GM12878 (cell line): ENCODE results near the gene SERPINB8. TPM values are rescaled to one million over a fixed set of nuclear protein-coding genes. Genes with fewer than 3 reads are reported as not detected.

Experiments
- ATAC-seq: fragments of 200-7000 bp; cut with Tn5 transposase; 3 replicates; pipeline ENCODE4 v1.9.1; 2020; ENCODE audit warnings: mild to moderate bottlenecking, moderate library complexity
- BruUV-seq: library from RNA; stranded (reverse); fragments of 400-500 nt; replicated peaks from 2 replicates; lab custom pipeline; 2021; lab: Mats Ljungman, UMichigan
- CTCF ChIA-PET: fragments of 300-600 bp; sonication (Branson Sonifier 250); formaldehyde crosslinking; extraction: SDS; loops from one replicate; lab custom pipeline; 2021; ENCODE audit warnings: inconsistent platforms; lab: Yijun Ruan, JAX
- POLR2A ChIA-PET: fragments of 350-600 bp; formaldehyde crosslinking; extraction: SDS; loops from one replicate; lab custom pipeline; 2021; ENCODE audit warnings: inconsistent platforms; lab: Charles Lee
- RAD21 ChIA-PET: fragments of 300-600 bp; sonication (Branson Sonifier 250); formaldehyde crosslinking; loops from one replicate; lab custom pipeline; 2023; ENCODE audit warnings: antibody characterized with exemption; ENCODE audit not compliant: unreplicated experiment; lab: Charles Lee
- SMC1A ChIA-PET: fragments of 300-600 bp; sonication (Branson Sonifier 250); formaldehyde crosslinking; loops from one replicate; lab custom pipeline; 2023; ENCODE audit not compliant: unreplicated experiment, uncharacterized antibody; lab: Charles Lee
- DNase-seq: peaks from one replicate; pipeline ENCODE4 v3.0.0-alpha.2; 2011; ENCODE audit warnings: low read depth, low spot score
- FAIRE-seq: peaks from 3 replicates; lab custom pipeline; 2011; peaks lifted over from hg19 to GRCh38; lab: Jason Lieb, UNC
- H2AFZ ChIP-seq: 2 replicates; pipeline ENCODE4 v1.6.0; 2011; ENCODE audit warnings: low read depth, low read length, control low read depth; ENCODE audit not compliant: control insufficient read depth
- H3K27ac ChIP-seq: 2 replicates; pipeline ENCODE4 v1.5.1; 2011; ENCODE audit warnings: control low read depth; ENCODE audit not compliant: control insufficient read depth, insufficient read depth
- H3K27me3 ChIP-seq, 2 experiments: replicated peaks in 1 of 2; 2 replicates each; pipeline versions ENCODE4 v1.6.0 to v1.6.1; 2011; ENCODE audit warnings: low read length in 1 of 2; ENCODE audit not compliant: control insufficient read depth in 2 of 2, insufficient read depth in 2 of 2
- H3K36me3 ChIP-seq, 2 experiments: 2 replicates each; pipeline ENCODE4 v1.5.1; 2011; ENCODE audit warnings: low read length in 1 of 2; ENCODE audit not compliant: control insufficient read depth in 2 of 2, insufficient read depth in 2 of 2
- H3K4me1 ChIP-seq: 2 replicates; pipeline ENCODE4 v1.6.1; 2011; ENCODE audit warnings: mild to moderate bottlenecking, low read length, moderate library complexity, mixed read lengths; ENCODE audit not compliant: control insufficient read depth, insufficient read depth
- H3K4me2 ChIP-seq: 2 replicates; pipeline ENCODE4 v1.6.0; 2011; ENCODE audit warnings: control low read depth; ENCODE audit not compliant: control insufficient read depth, insufficient read depth
- H3K4me3 ChIP-seq: fragments of 200-600 bp; sonication (generic); 2 replicates; pipeline ENCODE4 v1.5.1; 2016
- H3K79me2 ChIP-seq: 2 replicates; pipeline ENCODE4 v1.6.0; 2011; ENCODE audit warnings: low read length; ENCODE audit not compliant: control insufficient read depth, insufficient read depth
- H3K9ac ChIP-seq: 2 replicates; pipeline ENCODE4 v1.8.0; 2011; ENCODE audit warnings: low read length, control low read depth, mixed read lengths; ENCODE audit not compliant: control insufficient read depth, insufficient read depth
- H3K9me3 ChIP-seq: replicated peaks from 3 replicates; pipeline ENCODE4 v1.5.1; 2011; ENCODE audit warnings: mild to moderate bottlenecking, low read length; ENCODE audit not compliant: control insufficient read depth, insufficient read depth
- H4K20me1 ChIP-seq: 2 replicates; pipeline ENCODE4 v1.6.0; 2011; ENCODE audit not compliant: control insufficient read depth, insufficient read depth
- CBX5 ChIP-seq: sonication (generic); IDR thresholded peaks from 2 replicates; pipeline ENCODE4 v1.6.1; 2016; ENCODE audit warnings: low read depth, moderate library complexity, mild to moderate bottlenecking, inconsistent platforms
- FOS ChIP-seq: IDR thresholded peaks from 3 replicates; pipeline ENCODE4 v1.6.1; 2011; ENCODE audit warnings: borderline replicate concordance; ENCODE audit not compliant: insufficient read length; ENCODE audit errors: extremely low read depth
- KDM1A ChIP-seq: fragments of 200-600 bp; sonication (generic); IDR thresholded peaks from 2 replicates; pipeline ENCODE4 v1.6.1; 2016; ENCODE audit warnings: borderline replicate concordance
- MEF2B ChIP-seq: fragments of 450-650 bp; IDR thresholded peaks from 2 replicates; pipeline ENCODE4 v1.6.1; 2018; ENCODE audit warnings: mild to moderate bottlenecking, moderate library complexity; ENCODE audit not compliant: partially characterized antibody, poor library complexity, severe bottlenecking
- SP1 ChIP-seq: IDR thresholded peaks from one replicate; pipeline ENCODE4 v1.6.1; 2011; ENCODE audit warnings: low read depth, low read length
- WGBS: methylation state at CpG from one replicate; pipeline ENCODE4 v1.1.6; 2016; ENCODE audit warnings: low lambda C conversion rate; ENCODE audit not compliant: insufficient replicate concordance, insufficient coverage; ENCODE audit errors: missing lambda C conversion rate; 5-methylcytosine and 5-hydroxymethylcytosine counted together
- in situ Hi-C: fragments of 300-500 bp; cut with MboI; formaldehyde crosslinking; loops from 9 replicates; pipeline ENCODE4 v1.14.3; 2018; ENCODE audit warnings: mixed read lengths
- intact Hi-C: fragments of 100-400 bp; cut with micrococcal nuclease; formaldehyde crosslinking; loops from one replicate; pipeline ENCODE4 v1.14.2; 2022; ENCODE audit not compliant: unreplicated experiment
- polyA plus RNA-seq, 11 experiments: library from polyadenylated mRNA; depleted of rRNA in 4 of 11; unstranded in 6 of 11; stranded (reverse) in 5 of 11; fragments of >200 nt; fragmentation: Nextera tagmentation in 4 of 11; fragmentation: Illumina TruSeq in 1 of 11; extraction: Ambion mirVana in 4 of 11; extraction: Trizol in 1 of 11; gene quantifications; 1 replicate in 1 of 11; 2 replicates in 10 of 11; pipeline versions ENCODE4 v1.2.1 to v1.2.3, GENCODE V29; 2011 to 2016; ENCODE audit warnings: inconsistent platforms in 2 of 11, missing spikeins in 2 of 11, low read depth in 1 of 11
- total RNA-seq, 4 experiments: library from RNA; depleted of rRNA in 3 of 4; stranded (reverse); fragments of >200 nt in 3 of 4; fragmentation: Illumina TruSeq in 1 of 4; extraction: Trizol in 1 of 4; gene quantifications; 2 replicates each; pipeline versions ENCODE4 v1.2.1 to v1.2.3, GENCODE V29; 2013 to 2021
- TF ChIP-seq, protein P1 (sequence below), 3 experiments: IDR thresholded peaks in 2 of 3; conservative IDR thresholded peaks in 1 of 3; 2 replicates each; pipeline ENCODE4 v1.5.1; 2011; ENCODE audit warnings: low read depth in 3 of 3, low read length in 3 of 3, mild to moderate bottlenecking in 3 of 3, control low read depth in 2 of 3, moderate library complexity in 2 of 3, inconsistent platforms in 1 of 3, mixed read lengths in 1 of 3; ENCODE audit not compliant: control insufficient read depth in 2 of 3, insufficient read depth in 1 of 3; ENCODE audit errors: extremely low read depth in 1 of 3
- TF ChIP-seq, protein P2 (sequence below): fragments of 450-650 bp; IDR thresholded peaks from 2 replicates; pipeline ENCODE4 v1.6.1; 2016; ENCODE audit warnings: mild to moderate bottlenecking, moderate library complexity, borderline replicate concordance
- TF ChIP-seq, protein P3 (sequence below): fragments of 450-650 bp; IDR thresholded peaks from 2 replicates; pipeline ENCODE4 v1.6.1; 2014; ENCODE audit warnings: mild to moderate bottlenecking
- TF ChIP-seq, protein P4 (sequence below): fragments of 150-350 bp; IDR thresholded peaks from 2 replicates; pipeline ENCODE4 v1.6.1; 2016; ENCODE audit warnings: low read depth, low read length

SERPINB8 gene
- total and polyA plus RNA-seq, 10 of the 15 experiments (the other 5 are each of a cell fraction or from before 2014, with no cell fraction given) = 8.1 to 31.5 (median 16.7) TPM

DNA sequence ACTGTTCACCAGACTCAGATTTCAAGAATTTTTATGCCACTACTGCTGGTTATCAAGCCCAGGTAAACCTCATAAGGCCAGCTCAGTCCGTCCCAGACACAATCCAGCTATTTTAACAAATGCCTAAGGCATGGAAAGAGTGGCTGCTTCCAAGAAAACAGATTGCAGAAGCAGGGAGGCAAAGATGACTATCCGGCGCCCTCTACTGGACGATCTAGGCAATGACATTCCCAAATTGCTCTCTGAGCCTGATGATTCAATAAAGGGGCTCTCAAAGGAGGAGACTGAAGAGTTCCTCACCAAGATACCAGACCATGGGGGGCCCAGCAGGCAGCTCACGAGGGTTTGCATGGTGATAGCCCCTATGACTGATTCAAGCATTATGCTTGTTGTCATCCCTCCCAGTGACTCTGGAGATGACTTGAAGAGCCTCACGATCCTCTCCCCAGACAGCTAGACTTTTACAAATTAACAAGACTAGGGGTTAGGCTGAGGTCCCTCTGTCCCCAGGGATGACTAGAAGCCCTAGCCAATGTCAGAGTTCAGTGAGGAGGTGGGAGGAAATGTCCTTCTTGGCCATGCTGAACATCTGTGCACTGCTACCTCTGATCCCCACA, 25.0 kb downstream of the SERPINB8 start (continued):
- TF ChIP-seq, protein P1, sequence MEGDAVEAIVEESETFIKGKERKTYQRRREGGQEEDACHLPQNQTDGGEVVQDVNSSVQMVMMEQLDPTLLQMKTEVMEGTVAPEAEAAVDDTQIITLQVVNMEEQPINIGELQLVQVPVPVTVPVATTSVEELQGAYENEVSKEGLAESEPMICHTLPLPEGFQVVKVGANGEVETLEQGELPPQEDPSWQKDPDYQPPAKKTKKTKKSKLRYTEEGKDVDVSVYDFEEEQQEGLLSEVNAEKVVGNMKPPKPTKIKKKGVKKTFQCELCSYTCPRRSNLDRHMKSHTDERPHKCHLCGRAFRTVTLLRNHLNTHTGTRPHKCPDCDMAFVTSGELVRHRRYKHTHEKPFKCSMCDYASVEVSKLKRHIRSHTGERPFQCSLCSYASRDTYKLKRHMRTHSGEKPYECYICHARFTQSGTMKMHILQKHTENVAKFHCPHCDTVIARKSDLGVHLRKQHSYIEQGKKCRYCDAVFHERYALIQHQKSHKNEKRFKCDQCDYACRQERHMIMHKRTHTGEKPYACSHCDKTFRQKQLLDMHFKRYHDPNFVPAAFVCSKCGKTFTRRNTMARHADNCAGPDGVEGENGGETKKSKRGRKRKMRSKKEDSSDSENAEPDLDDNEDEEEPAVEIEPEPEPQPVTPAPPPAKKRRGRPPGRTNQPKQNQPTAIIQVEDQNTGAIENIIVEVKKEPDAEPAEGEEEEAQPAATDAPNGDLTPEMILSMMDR (IDR thresholded peaks at IDR 0.05 in 2 of 3, conservative IDR thresholded peaks at IDR 0.05 in 1 of 3; ENCODE audit: control insufficient read depth in 2 of 3, extremely low read depth in 1 of 3, insufficient read depth in 1 of 3, low read depth in 3 of 3, low read length in 3 of 3) = peak; percentile 59 to 93 (median 89)
- TF ChIP-seq KDM1A = no peak

DNA sequence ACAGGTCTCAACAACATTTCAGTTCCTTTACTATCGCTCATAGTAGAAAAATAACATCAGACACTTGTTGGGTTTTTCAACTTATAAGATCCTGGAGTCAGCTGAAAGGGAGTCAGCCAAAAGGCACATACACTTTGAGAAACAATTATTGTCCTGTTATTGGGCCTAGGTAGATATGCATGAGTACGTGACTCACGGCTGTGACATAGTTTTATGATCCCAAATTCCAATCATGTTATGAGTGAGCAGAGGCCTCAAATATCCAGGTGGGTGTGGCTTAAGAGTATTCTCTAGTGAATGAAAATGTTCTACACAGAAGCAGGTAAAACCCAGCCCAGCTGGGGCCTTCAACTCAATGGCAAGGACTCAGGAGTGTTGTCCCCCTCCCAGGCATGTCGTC, 27.2 kb downstream of the SERPINB8 start:
- no peaks in the 10 kb centered on the region for H3K79me2 ChIP-seq
- H3K27me3 ChIP-seq = no peaks in the 10 kb centered on the region
- no peaks in the 10 kb centered on the region; a peak in 1 of 4 replicates for H3K36me3 ChIP-seq
- H3K4me3 ChIP-seq = no peak overlapping the region
- ChIA-PET CTCF (interaction anchor here (1.0 to 2.3 kb wide), 5 partner anchors 10 to 107 kb away, joined by 3 to 7 read pairs (median 3); no protein-coding TSS in a partner anchor), RAD21 (no interaction called here), POLR2A (no interaction called here), SMC1A (no interaction called here)
- no peak overlapping the region for H3K27ac ChIP-seq
- peaks cover 2% of the 10 kb centered on the region; the same call in 2 of the 3 replicates for H3K9me3 ChIP-seq
- BruUV-seq = no TSS peak
- FAIRE-seq (no peak), DNase-seq (no peak), ATAC-seq (no peak)
- H3K4me2 ChIP-seq = no peak overlapping the region
- in situ Hi-C loops = loop anchor here (25.0 kb wide), 1 partner anchor 485 kb away; no protein-coding TSS in a partner anchor
- no peak overlapping the region for H3K9ac ChIP-seq
- H4K20me1 ChIP-seq = no peaks in the 10 kb centered on the region
- H3K4me1 ChIP-seq = no peaks in the 10 kb centered on the region
- intact Hi-C loops = no loop called here
- WGBS = 26% methylated on average over 4 of the region's 4 CpGs
- no peak overlapping the region for H2AFZ ChIP-seq
- TF ChIP-seq FOS (no peak), MEF2B (no peak), SP1 (no peak), CBX5 (no peak)
- TF ChIP-seq, protein P2, sequence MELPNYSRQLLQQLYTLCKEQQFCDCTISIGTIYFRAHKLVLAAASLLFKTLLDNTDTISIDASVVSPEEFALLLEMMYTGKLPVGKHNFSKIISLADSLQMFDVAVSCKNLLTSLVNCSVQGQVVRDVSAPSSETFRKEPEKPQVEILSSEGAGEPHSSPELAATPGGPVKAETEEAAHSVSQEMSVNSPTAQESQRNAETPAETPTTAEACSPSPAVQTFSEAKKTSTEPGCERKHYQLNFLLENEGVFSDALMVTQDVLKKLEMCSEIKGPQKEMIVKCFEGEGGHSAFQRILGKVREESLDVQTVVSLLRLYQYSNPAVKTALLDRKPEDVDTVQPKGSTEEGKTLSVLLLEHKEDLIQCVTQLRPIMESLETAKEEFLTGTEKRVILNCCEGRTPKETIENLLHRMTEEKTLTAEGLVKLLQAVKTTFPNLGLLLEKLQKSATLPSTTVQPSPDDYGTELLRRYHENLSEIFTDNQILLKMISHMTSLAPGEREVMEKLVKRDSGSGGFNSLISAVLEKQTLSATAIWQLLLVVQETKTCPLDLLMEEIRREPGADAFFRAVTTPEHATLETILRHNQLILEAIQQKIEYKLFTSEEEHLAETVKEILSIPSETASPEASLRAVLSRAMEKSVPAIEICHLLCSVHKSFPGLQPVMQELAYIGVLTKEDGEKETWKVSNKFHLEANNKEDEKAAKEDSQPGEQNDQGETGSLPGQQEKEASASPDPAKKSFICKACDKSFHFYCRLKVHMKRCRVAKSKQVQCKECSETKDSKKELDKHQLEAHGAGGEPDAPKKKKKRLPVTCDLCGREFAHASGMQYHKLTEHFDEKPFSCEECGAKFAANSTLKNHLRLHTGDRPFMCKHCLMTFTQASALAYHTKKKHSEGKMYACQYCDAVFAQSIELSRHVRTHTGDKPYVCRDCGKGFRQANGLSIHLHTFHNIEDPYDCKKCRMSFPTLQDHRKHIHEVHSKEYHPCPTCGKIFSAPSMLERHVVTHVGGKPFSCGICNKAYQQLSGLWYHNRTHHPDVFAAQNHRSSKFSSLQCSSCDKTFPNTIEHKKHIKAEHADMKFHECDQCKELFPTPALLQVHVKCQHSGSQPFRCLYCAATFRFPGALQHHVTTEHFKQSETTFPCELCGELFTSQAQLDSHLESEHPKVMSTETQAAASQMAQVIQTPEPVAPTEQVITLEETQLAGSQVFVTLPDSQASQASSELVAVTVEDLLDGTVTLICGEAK = no peak
- TF ChIP-seq, protein P3, sequence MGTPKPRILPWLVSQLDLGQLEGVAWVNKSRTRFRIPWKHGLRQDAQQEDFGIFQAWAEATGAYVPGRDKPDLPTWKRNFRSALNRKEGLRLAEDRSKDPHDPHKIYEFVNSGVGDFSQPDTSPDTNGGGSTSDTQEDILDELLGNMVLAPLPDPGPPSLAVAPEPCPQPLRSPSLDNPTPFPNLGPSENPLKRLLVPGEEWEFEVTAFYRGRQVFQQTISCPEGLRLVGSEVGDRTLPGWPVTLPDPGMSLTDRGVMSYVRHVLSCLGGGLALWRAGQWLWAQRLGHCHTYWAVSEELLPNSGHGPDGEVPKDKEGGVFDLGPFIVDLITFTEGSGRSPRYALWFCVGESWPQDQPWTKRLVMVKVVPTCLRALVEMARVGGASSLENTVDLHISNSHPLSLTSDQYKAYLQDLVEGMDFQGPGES = no peak
- TF ChIP-seq, protein P4, sequence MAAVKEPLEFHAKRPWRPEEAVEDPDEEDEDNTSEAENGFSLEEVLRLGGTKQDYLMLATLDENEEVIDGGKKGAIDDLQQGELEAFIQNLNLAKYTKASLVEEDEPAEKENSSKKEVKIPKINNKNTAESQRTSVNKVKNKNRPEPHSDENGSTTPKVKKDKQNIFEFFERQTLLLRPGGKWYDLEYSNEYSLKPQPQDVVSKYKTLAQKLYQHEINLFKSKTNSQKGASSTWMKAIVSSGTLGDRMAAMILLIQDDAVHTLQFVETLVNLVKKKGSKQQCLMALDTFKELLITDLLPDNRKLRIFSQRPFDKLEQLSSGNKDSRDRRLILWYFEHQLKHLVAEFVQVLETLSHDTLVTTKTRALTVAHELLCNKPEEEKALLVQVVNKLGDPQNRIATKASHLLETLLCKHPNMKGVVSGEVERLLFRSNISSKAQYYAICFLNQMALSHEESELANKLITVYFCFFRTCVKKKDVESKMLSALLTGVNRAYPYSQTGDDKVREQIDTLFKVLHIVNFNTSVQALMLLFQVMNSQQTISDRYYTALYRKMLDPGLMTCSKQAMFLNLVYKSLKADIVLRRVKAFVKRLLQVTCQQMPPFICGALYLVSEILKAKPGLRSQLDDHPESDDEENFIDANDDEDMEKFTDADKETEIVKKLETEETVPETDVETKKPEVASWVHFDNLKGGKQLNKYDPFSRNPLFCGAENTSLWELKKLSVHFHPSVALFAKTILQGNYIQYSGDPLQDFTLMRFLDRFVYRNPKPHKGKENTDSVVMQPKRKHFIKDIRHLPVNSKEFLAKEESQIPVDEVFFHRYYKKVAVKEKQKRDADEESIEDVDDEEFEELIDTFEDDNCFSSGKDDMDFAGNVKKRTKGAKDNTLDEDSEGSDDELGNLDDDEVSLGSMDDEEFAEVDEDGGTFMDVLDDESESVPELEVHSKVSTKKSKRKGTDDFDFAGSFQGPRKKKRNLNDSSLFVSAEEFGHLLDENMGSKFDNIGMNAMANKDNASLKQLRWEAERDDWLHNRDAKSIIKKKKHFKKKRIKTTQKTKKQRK = no peak
